ENCODE measurements around the gene TBC1D26.
"Not testable (repeated sequence)": the region's sequence is repeated elsewhere in the genome, so short reads cannot be mapped to it uniquely, and the experiment has no call there.

TBC1D26 gene

GRCh38 chr17:15740041-15740440, 8.0 kb downstream of the TBC1D26 start:
- H3K36me3 Mint-ChIP-seq, H3K27me3 Mint-ChIP-seq, H3K27ac Mint-ChIP-seq, H3K4me1 Mint-ChIP-seq, H3K4me3 Mint-ChIP-seq, H3K9me3 Mint-ChIP-seq: not testable (repeated sequence)

- Mint-ChIP-seq H3K4me3 (no peak overlapping the region), H3K27ac (no peak overlapping the region), H3K36me3 (no peaks in the 10 kb centered on the region), H3K4me1 (no peaks in the 10 kb centered on the region), H3K27me3 (no peaks in the 10 kb centered on the region), H3K9me3 (no peaks in the 10 kb centered on the region)
Observed at GRCh38 chr17:15740570-15741120, 8.6 kb downstream of the TBC1D26 start.

GRCh38 chr17:15741624-15742023, 9.5 kb downstream of the TBC1D26 start:
- no peak overlapping the region for H3K27ac Mint-ChIP-seq
- no peak overlapping the region for H3K4me3 Mint-ChIP-seq
- H3K4me1 Mint-ChIP-seq: no peaks in the 10 kb centered on the region
- no peaks in the 10 kb centered on the region for H3K36me3 Mint-ChIP-seq
- H3K27me3 Mint-ChIP-seq: no peaks in the 10 kb centered on the region
- no peaks in the 10 kb centered on the region for H3K9me3 Mint-ChIP-seq

- no peak overlapping the region for H3K4me3 Mint-ChIP-seq
- no peaks in the 10 kb centered on the region for H3K36me3 Mint-ChIP-seq
- H3K9me3 Mint-ChIP-seq: no peaks in the 10 kb centered on the region
Observed at GRCh38 chr17:15742051-15742795, 10.1 kb downstream of the TBC1D26 start.

GRCh38 chr17:15742921-15743320, 10.8 kb downstream of the TBC1D26 start:
- H3K4me3 Mint-ChIP-seq: no peak overlapping the region
- H3K4me1 Mint-ChIP-seq: no peaks in the 10 kb centered on the region
- H3K9me3 Mint-ChIP-seq: no peaks in the 10 kb centered on the region
- peaks cover 2% of the 10 kb centered on the region for H3K27me3 Mint-ChIP-seq
- no peaks in the 10 kb centered on the region for H3K36me3 Mint-ChIP-seq
- H3K27ac Mint-ChIP-seq: no peak overlapping the region

More at GRCh38 chr17:15742051-15742795, 10.1 kb downstream of the TBC1D26 start:
- no peaks in the 10 kb centered on the region for H3K4me1 Mint-ChIP-seq
- peaks cover under 1% of the 10 kb centered on the region for H3K27me3 Mint-ChIP-seq
- H3K27ac Mint-ChIP-seq: no peak overlapping the region

GRCh38 chr17:15744074-15744676, 12.1 kb downstream of the TBC1D26 start:
- no peaks in the 10 kb centered on the region for H3K9me3 Mint-ChIP-seq
- H3K4me1 Mint-ChIP-seq: no peaks in the 10 kb centered on the region
- no peak overlapping the region for H3K27ac Mint-ChIP-seq
- H3K27me3 Mint-ChIP-seq: peaks cover 2% of the 10 kb centered on the region
- no peak overlapping the region for H3K4me3 Mint-ChIP-seq
- H3K36me3 Mint-ChIP-seq: no peaks in the 10 kb centered on the region

- no peak overlapping the region for H3K27ac Mint-ChIP-seq
- peaks cover 2% of the 10 kb centered on the region for H3K27me3 Mint-ChIP-seq
- no peak overlapping the region for H3K4me3 Mint-ChIP-seq
- no peaks in the 10 kb centered on the region for H3K4me1 Mint-ChIP-seq
- H3K9me3 Mint-ChIP-seq: no peaks in the 10 kb centered on the region
- H3K36me3 Mint-ChIP-seq: no peaks in the 10 kb centered on the region
Observed at GRCh38 chr17:15744885-15745284, 12.8 kb downstream of the TBC1D26 start.

- not testable (repeated sequence) for H3K4me3 Mint-ChIP-seq, H3K27me3 Mint-ChIP-seq
Observed at GRCh38 chr17:15749403-15749802, 17.3 kb downstream of the TBC1D26 start.

GRCh38 chr17:15768865-15769533, 36.9 kb downstream of the TBC1D26 start:
- not testable (repeated sequence) for H3K4me3 Mint-ChIP-seq, H3K36me3 Mint-ChIP-seq, H3K9me3 Mint-ChIP-seq, H3K27ac Mint-ChIP-seq, H3K27me3 Mint-ChIP-seq, H3K4me1 Mint-ChIP-seq

More at GRCh38 chr17:15749403-15749802, 17.3 kb downstream of the TBC1D26 start:
- not testable (repeated sequence) for H3K27ac Mint-ChIP-seq, H3K36me3 Mint-ChIP-seq, H3K4me1 Mint-ChIP-seq, H3K9me3 Mint-ChIP-seq

- H3K27ac Mint-ChIP-seq, H3K4me1 Mint-ChIP-seq, H3K4me3 Mint-ChIP-seq, H3K36me3 Mint-ChIP-seq, H3K9me3 Mint-ChIP-seq, H3K27me3 Mint-ChIP-seq: not testable (repeated sequence)
Observed at GRCh38 chr17:15770679-15771078, 38.6 kb downstream of the TBC1D26 start.

GRCh38 chr17:15776871-15777270, 44.8 kb downstream of the TBC1D26 start:
- H3K4me3 Mint-ChIP-seq: no peak overlapping the region
- H3K27me3 Mint-ChIP-seq: peaks cover 23% of the 10 kb centered on the region
- H3K4me1 Mint-ChIP-seq: no peaks in the 10 kb centered on the region
- H3K27ac Mint-ChIP-seq: no peak overlapping the region
- peaks cover 29% of the 10 kb centered on the region for H3K9me3 Mint-ChIP-seq
- peaks cover 11% of the 10 kb centered on the region for H3K36me3 Mint-ChIP-seq

GRCh38 chr17:15777297-15777696, 45.2 kb downstream of the TBC1D26 start:
- peaks cover 11% of the 10 kb centered on the region for H3K36me3 Mint-ChIP-seq
- H3K27me3 Mint-ChIP-seq: peaks cover 28% of the 10 kb centered on the region
- H3K4me1 Mint-ChIP-seq: peaks cover 2% of the 10 kb centered on the region
- H3K9me3 Mint-ChIP-seq: peaks cover 29% of the 10 kb centered on the region
- no peak overlapping the region for H3K27ac Mint-ChIP-seq
- no peak overlapping the region for H3K4me3 Mint-ChIP-seq

GRCh38 chr17:15777717-15778116, 45.6 kb downstream of the TBC1D26 start:
- H3K27me3 Mint-ChIP-seq: peaks cover 29% of the 10 kb centered on the region
- no peak overlapping the region for H3K4me3 Mint-ChIP-seq
- H3K36me3 Mint-ChIP-seq: peaks cover 11% of the 10 kb centered on the region
- peaks cover 29% of the 10 kb centered on the region for H3K9me3 Mint-ChIP-seq
- no peak overlapping the region for H3K27ac Mint-ChIP-seq
- H3K4me1 Mint-ChIP-seq: peaks cover 4% of the 10 kb centered on the region

GRCh38 chr17:15779119-15779518, 47.0 kb downstream of the TBC1D26 start:
- Mint-ChIP-seq H3K4me1 (peaks cover 4% of the 10 kb centered on the region), H3K9me3 (peaks cover 29% of the 10 kb centered on the region), H3K36me3 (peaks cover 14% of the 10 kb centered on the region), H3K27ac (no peak overlapping the region), H3K27me3 (peaks cover 41% of the 10 kb centered on the region), H3K4me3 (no peak overlapping the region)

GRCh38 chr17:15780188-15780587, 48.1 kb downstream of the TBC1D26 start:
- Mint-ChIP-seq H3K4me3 (no peak overlapping the region), H3K36me3 (peaks cover 14% of the 10 kb centered on the region), H3K4me1 (peaks cover 4% of the 10 kb centered on the region), H3K27me3 (peaks cover 45% of the 10 kb centered on the region), H3K9me3 (peaks cover 24% of the 10 kb centered on the region), H3K27ac (no peak overlapping the region)

GRCh38 chr17:15782866-15783265, 50.8 kb downstream of the TBC1D26 start:
- H3K4me1 Mint-ChIP-seq: peaks cover 10% of the 10 kb centered on the region
- peaks cover 9% of the 10 kb centered on the region for H3K9me3 Mint-ChIP-seq
- peaks cover 12% of the 10 kb centered on the region for H3K36me3 Mint-ChIP-seq
- H3K27ac Mint-ChIP-seq: no peak overlapping the region
- no peak overlapping the region for H3K4me3 Mint-ChIP-seq
- peaks cover 46% of the 10 kb centered on the region for H3K27me3 Mint-ChIP-seq
